GM12864 (cell line): ENCODE results near the gene HSD17B7.
"Not testable (repeated sequence)": the region's sequence is repeated elsewhere in the genome, so short reads cannot be mapped to it uniquely, and the experiment has no call there.

ENCODE experiments used
- DNase-seq: peaks from one replicate; pipeline ENCODE4 v3.0.0-alpha.2; 2011; ENCODE audit warnings: low read depth
- H3K4me3 ChIP-seq: 2 replicates; pipeline ENCODE4 v1.5.1; 2011; ENCODE audit warnings: mild to moderate bottlenecking, low read depth, low read length, control low read depth
- CTCF ChIP-seq: IDR thresholded peaks from 2 replicates; pipeline ENCODE4 v1.5.1; 2011; ENCODE audit warnings: low read depth, mild to moderate bottlenecking, moderate library complexity, low read length, control low read depth, inconsistent platforms; ENCODE audit errors: missing control alignments

Gene HSD17B7

GRCh38 chr1:162796617-162797279 lies 6.2 kb downstream of the HSD17B7 start:
- DNase-seq, H3K4me3 ChIP-seq: not testable (repeated sequence)

DNA sequence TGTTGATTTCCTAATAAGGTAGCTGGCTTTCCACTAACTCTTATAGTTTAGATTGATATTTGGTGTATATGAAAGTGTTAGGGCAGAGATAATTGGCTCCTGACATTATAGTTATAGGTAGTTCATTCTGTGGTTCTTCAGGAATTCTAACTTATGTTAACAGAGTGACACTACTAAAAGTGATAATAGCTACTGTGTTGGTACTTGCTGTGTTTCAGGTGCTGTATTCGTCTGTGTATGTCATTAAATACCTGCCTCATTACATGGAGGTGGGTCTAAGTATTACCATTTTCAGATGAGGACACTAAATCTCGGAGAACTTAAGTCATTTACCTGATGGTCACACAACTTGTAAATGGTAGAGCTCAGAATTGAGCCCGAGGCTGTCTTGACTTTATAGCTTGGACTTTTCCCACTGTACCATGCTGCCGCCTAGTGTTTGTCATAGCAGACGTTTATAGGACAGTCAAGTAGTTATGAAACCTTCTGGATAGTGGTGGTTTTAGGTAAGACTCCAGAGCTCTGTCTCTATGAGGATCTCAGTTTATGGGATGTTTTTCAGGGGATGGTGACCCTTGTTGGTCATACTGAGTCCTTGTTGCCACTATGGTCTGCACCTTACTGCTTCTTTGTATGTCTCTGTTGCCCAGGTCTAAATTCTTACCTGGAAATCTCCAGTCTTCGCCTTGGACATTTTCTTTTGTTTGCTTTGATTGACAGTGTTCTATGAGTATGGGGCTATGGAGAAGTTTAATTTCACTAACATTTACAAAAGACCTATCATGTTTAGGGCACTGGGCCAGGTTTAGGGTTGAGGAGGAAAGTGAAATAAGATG lies 9.7 kb downstream of the HSD17B7 start:
- not testable (repeated sequence) for DNase-seq
- TF ChIP-seq CTCF: peak; percentile 33

DNA sequence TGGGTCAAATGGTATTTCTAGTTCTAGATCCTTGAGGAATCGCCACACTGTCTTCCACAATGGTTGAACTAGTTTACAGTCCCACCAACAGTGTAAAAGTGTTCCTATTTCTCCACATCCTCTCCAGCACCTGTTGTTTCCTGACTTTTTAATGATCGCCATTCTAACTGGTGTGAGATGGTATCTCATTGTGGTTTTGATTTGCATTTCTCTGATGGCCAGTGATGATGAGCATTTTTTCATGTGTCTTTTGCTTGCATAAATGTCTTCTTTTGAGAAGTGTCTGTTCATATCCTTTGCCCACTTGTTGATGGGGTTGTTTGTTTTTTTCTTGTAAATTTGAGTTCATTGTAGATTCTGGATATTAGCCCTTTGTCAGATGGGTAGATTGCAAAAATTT lies 17.0 kb downstream of the HSD17B7 start:
- not testable (repeated sequence) for DNase-seq

More for the DNA sequence above, 9.7 kb downstream of the HSD17B7 start:
- H3K4me3 ChIP-seq: not testable (repeated sequence)

DNA sequence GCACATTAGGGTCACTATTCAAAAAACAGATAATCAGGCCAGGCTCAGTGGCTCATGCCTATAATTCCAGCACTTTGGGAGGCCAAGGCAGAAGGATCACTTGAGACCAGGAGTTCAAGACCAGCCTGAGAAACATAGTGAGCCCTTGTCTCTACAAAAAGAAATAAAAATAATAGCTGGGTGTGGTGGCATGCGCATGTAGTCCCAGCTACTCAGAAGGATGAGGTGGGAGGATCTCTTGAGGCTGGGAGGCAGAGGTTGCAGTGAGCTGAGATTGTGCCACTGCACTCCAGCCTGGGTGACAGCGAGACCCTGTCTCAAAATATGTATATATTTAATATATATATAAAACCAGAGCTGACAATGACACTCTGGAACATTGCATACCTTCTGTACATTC lies 21.9 kb downstream of the HSD17B7 start:
- H3K4me3 ChIP-seq, DNase-seq: not testable (repeated sequence)

More for the DNA sequence above, 17.0 kb downstream of the HSD17B7 start:
- H3K4me3 ChIP-seq: not testable (repeated sequence)

DNA sequence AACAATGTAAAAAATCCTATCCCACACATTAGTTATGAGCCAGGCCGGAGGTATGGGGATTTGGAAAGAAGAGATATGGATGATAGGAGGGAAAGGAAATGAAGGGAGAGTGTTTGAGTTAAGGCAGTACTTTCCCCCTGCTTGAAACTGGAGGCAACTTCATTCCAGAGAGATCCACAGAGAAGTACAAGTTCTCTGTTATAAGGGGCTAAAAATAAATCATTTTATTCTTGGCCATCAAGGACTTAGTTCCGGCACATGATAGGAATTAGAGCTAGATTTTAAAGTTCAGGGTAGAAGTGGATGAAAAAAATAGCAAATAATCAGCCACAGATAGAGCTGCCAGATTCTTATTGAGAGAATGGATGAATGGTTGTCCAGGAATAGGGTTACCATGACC lies 27.6 kb downstream of the HSD17B7 start:
- DNase-seq: not testable (repeated sequence)

GRCh38 chr1:162818666-162819065 lies 28.2 kb downstream of the HSD17B7 start:
- not testable (repeated sequence) for DNase-seq, H3K4me3 ChIP-seq

More for the DNA sequence above, 27.6 kb downstream of the HSD17B7 start:
- not testable (repeated sequence) for H3K4me3 ChIP-seq

DNA sequence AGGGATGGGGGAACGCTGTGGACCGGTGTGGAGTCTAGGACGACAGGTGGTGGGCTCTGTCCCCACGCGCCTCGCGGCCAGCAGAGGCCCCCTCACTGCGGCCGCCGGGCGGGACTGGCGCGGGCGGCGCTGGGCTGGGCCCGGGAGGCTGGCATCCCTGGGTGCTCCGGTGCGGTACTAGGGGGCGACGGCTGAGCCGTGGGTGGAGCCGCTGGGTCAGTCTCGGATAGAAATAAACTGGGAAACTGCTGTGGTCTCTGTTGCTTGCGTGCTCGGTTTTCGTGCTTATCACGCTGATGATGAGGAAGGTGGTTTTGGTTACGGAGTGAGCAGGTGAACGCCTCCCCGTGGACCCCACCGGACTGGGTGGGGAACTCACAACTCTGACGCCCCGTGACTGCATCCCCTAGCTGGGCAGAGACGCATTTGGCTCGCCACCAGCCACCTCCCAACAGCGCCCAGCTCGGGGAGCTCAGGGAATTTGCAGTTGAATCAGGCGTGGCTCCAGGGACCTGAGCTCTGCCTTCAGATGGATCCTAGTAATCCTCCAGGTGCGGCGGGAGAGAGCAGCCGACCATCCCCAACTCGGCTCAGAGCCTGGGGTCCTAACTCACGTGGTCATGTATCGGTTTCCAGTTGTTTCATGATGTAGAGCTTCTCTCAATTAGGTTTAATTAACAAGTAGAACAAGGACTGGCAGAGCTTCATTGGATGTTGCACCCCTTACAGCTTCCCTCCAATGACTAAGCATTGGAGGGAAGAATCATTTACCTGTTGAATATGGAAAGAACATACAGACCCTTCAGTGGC lies 32.1 kb downstream of the HSD17B7 start:
- TF ChIP-seq CTCF: no peak
- DNase-seq: no peak

DNA sequence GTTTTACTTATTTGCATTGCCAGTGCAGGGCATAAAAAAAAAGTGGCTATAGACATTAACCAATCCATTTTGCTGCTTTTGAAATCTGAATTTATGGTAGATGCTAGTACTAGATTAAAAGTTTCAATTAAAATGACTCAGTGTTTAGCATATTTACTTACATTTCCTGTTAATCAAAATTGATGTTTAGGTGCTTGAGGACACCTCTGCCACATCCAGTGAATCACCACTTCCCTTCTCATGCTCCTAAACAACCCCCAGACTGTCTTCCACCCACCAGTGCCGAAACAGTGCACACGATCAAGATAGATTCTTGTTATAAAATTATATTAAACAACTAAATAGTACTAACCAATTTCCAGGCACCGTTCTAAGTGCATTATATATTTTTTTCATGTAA lies 32.7 kb downstream of the HSD17B7 start:
- no peak overlapping the region for H3K4me3 ChIP-seq
- no peak for DNase-seq
- TF ChIP-seq CTCF: no peak

More for the DNA sequence above, 32.1 kb downstream of the HSD17B7 start:
- H3K4me3 ChIP-seq: peak overlapping the region; percentile 49

DNA sequence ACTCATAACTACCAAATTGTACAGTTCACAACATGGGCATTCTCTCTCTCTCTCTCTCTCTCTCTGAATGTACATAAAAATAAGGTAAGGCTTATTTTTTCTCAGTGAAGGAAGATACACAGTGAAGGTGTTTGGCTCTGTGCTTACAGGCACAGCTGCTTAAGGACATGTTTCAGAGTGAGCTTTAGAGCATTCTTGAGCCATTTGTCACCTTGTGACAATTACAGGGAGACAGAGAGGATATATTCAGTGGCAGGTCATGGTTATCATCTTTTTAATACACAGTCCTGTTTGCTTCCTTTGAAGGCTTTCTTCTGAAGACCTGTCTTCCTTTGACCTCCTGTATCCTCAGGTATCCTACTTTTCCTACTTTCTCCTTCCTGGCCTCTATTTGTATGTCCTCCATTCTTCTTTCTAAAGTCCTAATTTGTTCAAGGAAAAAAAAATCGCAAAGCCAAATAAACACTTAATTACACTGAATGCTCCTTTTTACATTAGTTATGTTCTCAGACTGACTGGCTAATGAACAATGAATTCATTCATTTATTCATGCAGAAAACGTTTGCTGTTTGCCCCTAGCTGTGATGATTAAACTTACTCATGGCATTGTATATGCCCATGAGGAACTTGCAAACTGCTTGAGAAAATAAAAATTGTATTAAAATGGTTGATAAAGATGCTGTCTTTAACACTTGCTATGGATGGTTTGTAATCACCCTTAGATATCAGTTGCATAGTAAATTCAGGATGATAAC lies 33.4 kb downstream of the HSD17B7 start:
- H3K4me3 ChIP-seq: no peak overlapping the region
- DNase-seq: no peak
- TF ChIP-seq CTCF: no peak
